GM21381 (cell line): ENCODE data around the gene NEUROG2.
"Not testable (repeated sequence)": the region's sequence is repeated elsewhere in the genome, so short reads cannot be mapped to it uniquely, and the experiment has no call there.

Experiments
- ATAC-seq: cut with Tn5 transposase; IDR thresholded peaks from one replicate; pipeline ENCODE4 v1.9.1; 2021; ENCODE audit warnings: mild to moderate bottlenecking, moderate library complexity; ENCODE audit not compliant: unreplicated experiment

The NEUROG2 gene

GRCh38 chr4:112516066-112516470 lies at the start of gene NEUROG2:
TSS of gene NEUROG2 (minus strand) at chr4:112516180. CDS start at chr4:112515475, 705 bp downstream.
- ATAC-seq: no peak

GRCh38 chr4:112564706-112565270 lies 48.8 kb upstream of the NEUROG2 start:
- ATAC-seq: no peak

- no peak for ATAC-seq
These were observed 47.6 kb upstream of the NEUROG2 start for GRCh38 chr4:112563431-112564200.

GRCh38 chr4:112562254-112562879 lies 46.4 kb upstream of the NEUROG2 start:
- no peak for ATAC-seq

- no peak for ATAC-seq
These were observed 44.1 kb upstream of the NEUROG2 start for GRCh38 chr4:112560084-112560483.

GRCh38 chr4:112559053-112559452 lies 43.1 kb upstream of the NEUROG2 start:
- ATAC-seq: no peak

GRCh38 chr4:112557676-112558411 lies 41.9 kb upstream of the NEUROG2 start:
- no peak for ATAC-seq

- ATAC-seq: not testable (repeated sequence)
These were observed 38.3 kb upstream of the NEUROG2 start for GRCh38 chr4:112554271-112554670.

GRCh38 chr4:112552668-112553067 lies 36.7 kb upstream of the NEUROG2 start:
- no peak for ATAC-seq

- no peak for ATAC-seq
These were observed 34.7 kb upstream of the NEUROG2 start for GRCh38 chr4:112550728-112551127.

- ATAC-seq: no peak
These were observed 30.5 kb upstream of the NEUROG2 start for GRCh38 chr4:112546476-112546875.

- no peak for ATAC-seq
These were observed 29.4 kb upstream of the NEUROG2 start for GRCh38 chr4:112545346-112545745.

- no peak for ATAC-seq
These were observed 24.7 kb upstream of the NEUROG2 start for GRCh38 chr4:112540695-112541094.

GRCh38 chr4:112536123-112536522 lies 20.1 kb upstream of the NEUROG2 start:
- ATAC-seq: no peak

- no peak for ATAC-seq
These were observed 16.3 kb upstream of the NEUROG2 start for GRCh38 chr4:112532267-112532666.

- no peak for ATAC-seq
These were observed 15.2 kb upstream of the NEUROG2 start for GRCh38 chr4:112531146-112531545.

GRCh38 chr4:112526061-112526460 lies 10.1 kb upstream of the NEUROG2 start:
- ATAC-seq: no peak

GRCh38 chr4:112523764-112524505 lies 8.0 kb upstream of the NEUROG2 start:
- peak; percentile 83 for ATAC-seq

- ATAC-seq: peak; percentile 40
These were observed 7.2 kb upstream of the NEUROG2 start for GRCh38 chr4:112523008-112523721.

GRCh38 chr4:112522431-112522830 lies 6.5 kb upstream of the NEUROG2 start:
- ATAC-seq: not testable (repeated sequence)
